Psoas muscle (tissue), 8 donors: Measurements from ENCODE around the gene NFIB. TPM values are rescaled to one million over a fixed set of nuclear protein-coding genes. Genes with fewer than 3 reads are reported as not detected.

Source experiments
- ATAC-seq, 4 donors: fragments of 200-7000 bp; cut with Tn5 transposase; one replicate each; pipeline ENCODE4 v1.9.1; 2020; ENCODE audit warnings: moderate library complexity in 3 of 4, mild to moderate bottlenecking in 2 of 4
- DNase-seq, 2 donors: peaks; one replicate each; pipeline ENCODE4 v3.0.0-alpha.2; 2020
- H3K27ac ChIP-seq: fragments of 200-600 bp; one replicate; pipeline ENCODE4 v1.8.0; 2022
- H3K27me3 ChIP-seq, 3 donors: fragments of 200-600 bp in 1 of 3; one replicate each; pipeline versions ENCODE4 v1.6.1 to v1.8.0; 2013 to 2022; ENCODE audit warnings: low read length in 2 of 3, mild to moderate bottlenecking in 2 of 3, moderate library complexity in 1 of 3; ENCODE audit not compliant: insufficient read depth in 3 of 3
- H3K36me3 ChIP-seq, 2 donors: fragments of 200-600 bp in 1 of 2; one replicate each; pipeline versions ENCODE4 v1.6.1 to v1.8.0; 2013 to 2022; ENCODE audit warnings: low read depth in 1 of 2, mild to moderate bottlenecking in 1 of 2, moderate library complexity in 1 of 2; ENCODE audit not compliant: insufficient read depth in 1 of 2
- H3K4me1 ChIP-seq: fragments of 200-600 bp; one replicate; pipeline ENCODE4 v1.8.0; 2022
- H3K4me3 ChIP-seq: fragments of 200-600 bp; one replicate; pipeline ENCODE4 v1.8.0; 2022; ENCODE audit warnings: mild to moderate bottlenecking
- H3K9me3 ChIP-seq: fragments of 200-600 bp; one replicate; pipeline ENCODE4 v1.8.0; 2022
- WGBS, 3 donors: extraction: QIAGEN DNeasy Blood & Tissue Kit; methylation state at CpG; one replicate each; pipeline versions ENCODE4 v1.1.6 to v1.1.7; 2013; 5-methylcytosine and 5-hydroxymethylcytosine counted together
- intact Hi-C, 2 donors: fragments of 100-400 bp; cut with DNase I; formaldehyde crosslinking; loops; one replicate each; pipeline versions ENCODE4 v1.11.0 to v1.14.2; 2022
- polyA plus RNA-seq, 3 donors: library from polyadenylated mRNA; stranded (reverse); fragments of 200-250 nt; gene quantifications; one replicate each; pipeline ENCODE4 v1.2.3, GENCODE V29; 2013
- total RNA-seq, 4 donors: library from RNA; stranded (reverse); fragmentation: NEBNext Ultra II Directional in 2 of 4; extraction: Animal tissue kit (Norgen Biotek cat#: 25700) in 2 of 4; gene quantifications; one replicate each; pipeline versions ENCODE4 v1.2.1 to v1.2.4, GENCODE V29; 2021 to 2023
- TF ChIP-seq, protein P1 (sequence below): fragments of 200-600 bp; IDR thresholded peaks from one replicate; pipeline ENCODE4 v1.8.0; 2022; ENCODE audit warnings: antibody characterized with exemption
- donor health status: healthy with polysubstance abuse.
- donor health status: DM: no; HTN: no; CAD: no; lungs with moderate emphysema.
- donor health status: Bipolar disorder and iron deficiency.
- donor health status: healthy.
- donor health status: DM: yes; HTN: yes; CAD: no.
- donor health status: DM: no; HTN: no; CAD: no.
- donor health status: DM: no; HTN: no; CAD: no.
- donor health status: DM: yes; HTN: yes; CAD: no.

Gene NFIB
- total and polyA plus RNA-seq, 7 donors, result 5.8 to 65.1 (median 35.0) TPM

DNA sequence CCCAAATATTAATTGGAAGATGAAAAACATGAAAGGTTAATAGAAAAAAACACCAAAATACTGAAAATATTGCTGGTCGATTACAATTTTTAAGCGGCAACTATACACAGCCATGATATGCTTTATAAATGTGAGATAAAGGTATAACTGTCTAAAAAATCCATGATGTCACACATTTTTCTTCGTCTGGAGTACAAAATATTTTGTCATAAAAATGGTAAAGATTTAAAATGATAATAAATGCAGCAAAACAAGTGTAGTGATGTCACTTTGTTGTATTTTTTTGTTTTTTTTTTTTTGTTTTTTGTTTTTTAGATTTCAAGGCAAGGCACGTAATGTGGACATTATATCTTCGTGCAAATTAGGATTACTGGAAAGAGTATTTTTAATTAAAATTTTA lies 227.4 kb downstream of the NFIB start:
- Histone ChIP-seq H3K27ac (no peak overlapping the region), H3K4me1 (peaks cover 19% of the 10 kb centered on the region), H3K27me3 (no peaks in the 10 kb centered on the region), H3K9me3 (no peaks in the 10 kb centered on the region), H3K4me3 (no peak overlapping the region), H3K36me3 (peaks cover 0 to 16% of the 10 kb centered on the region in 2 donors)
- no peak for ATAC-seq
- no peak for DNase-seq
- intact Hi-C loops, result no loop called here
- WGBS, 3 donors, result 93 to 96% (median 94%) methylated on average over 5 of the region's 5 CpGs
- TF ChIP-seq, protein P1, sequence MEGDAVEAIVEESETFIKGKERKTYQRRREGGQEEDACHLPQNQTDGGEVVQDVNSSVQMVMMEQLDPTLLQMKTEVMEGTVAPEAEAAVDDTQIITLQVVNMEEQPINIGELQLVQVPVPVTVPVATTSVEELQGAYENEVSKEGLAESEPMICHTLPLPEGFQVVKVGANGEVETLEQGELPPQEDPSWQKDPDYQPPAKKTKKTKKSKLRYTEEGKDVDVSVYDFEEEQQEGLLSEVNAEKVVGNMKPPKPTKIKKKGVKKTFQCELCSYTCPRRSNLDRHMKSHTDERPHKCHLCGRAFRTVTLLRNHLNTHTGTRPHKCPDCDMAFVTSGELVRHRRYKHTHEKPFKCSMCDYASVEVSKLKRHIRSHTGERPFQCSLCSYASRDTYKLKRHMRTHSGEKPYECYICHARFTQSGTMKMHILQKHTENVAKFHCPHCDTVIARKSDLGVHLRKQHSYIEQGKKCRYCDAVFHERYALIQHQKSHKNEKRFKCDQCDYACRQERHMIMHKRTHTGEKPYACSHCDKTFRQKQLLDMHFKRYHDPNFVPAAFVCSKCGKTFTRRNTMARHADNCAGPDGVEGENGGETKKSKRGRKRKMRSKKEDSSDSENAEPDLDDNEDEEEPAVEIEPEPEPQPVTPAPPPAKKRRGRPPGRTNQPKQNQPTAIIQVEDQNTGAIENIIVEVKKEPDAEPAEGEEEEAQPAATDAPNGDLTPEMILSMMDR, result no peak

GRCh38 chr9:14085810-14086209 lies 228.1 kb downstream of the NFIB start:
- no peak overlapping the region for H3K27ac ChIP-seq
- 100% methylated on average over 1 of the region's 1 CpG for WGBS, 3 donors
- no peaks in the 10 kb centered on the region for H3K9me3 ChIP-seq
- H3K36me3 ChIP-seq, result peaks cover 0 to 16% of the 10 kb centered on the region in 2 donors
- no peaks in the 10 kb centered on the region for H3K27me3 ChIP-seq
- peaks cover 16% of the 10 kb centered on the region for H3K4me1 ChIP-seq
- H3K4me3 ChIP-seq, result no peak overlapping the region
- DNase-seq (no peak), ATAC-seq (no peak)
- TF ChIP-seq, protein P1, result no peak
- intact Hi-C loops, result no loop called here

DNA sequence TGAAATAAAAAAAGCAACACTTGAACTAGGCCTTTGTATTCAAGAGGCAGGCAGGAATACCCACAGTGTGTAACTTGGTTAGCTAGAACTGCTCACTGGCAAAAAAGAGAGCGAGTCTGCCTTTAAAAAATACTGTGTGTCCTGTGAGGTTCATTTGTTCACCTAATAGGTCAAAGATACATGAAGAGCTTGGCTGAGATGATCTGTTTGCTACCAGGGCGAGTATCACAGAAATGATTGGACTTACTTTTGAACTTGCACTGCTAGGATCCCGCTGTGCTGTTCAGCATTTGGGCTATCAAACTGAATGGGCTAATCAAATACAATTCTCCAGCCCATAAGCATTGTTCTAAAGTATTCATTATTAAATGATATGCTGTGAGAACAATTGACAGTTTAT lies 229.1 kb downstream of the NFIB start:
- Histone ChIP-seq H3K4me1 (peaks cover 7% of the 10 kb centered on the region), H3K4me3 (no peak overlapping the region), H3K36me3 (peaks cover 0 to 16% of the 10 kb centered on the region in 2 donors), H3K9me3 (no peaks in the 10 kb centered on the region), H3K27ac (no peak overlapping the region), H3K27me3 (no peaks in the 10 kb centered on the region)
- intact Hi-C loops, result no loop called here
- WGBS, 3 donors, result 93 to 96% (median 96%) methylated on average over 3 of the region's 3 CpGs
- DNase-seq (no peak), ATAC-seq (no peak)
- TF ChIP-seq, protein P1, result no peak

DNA sequence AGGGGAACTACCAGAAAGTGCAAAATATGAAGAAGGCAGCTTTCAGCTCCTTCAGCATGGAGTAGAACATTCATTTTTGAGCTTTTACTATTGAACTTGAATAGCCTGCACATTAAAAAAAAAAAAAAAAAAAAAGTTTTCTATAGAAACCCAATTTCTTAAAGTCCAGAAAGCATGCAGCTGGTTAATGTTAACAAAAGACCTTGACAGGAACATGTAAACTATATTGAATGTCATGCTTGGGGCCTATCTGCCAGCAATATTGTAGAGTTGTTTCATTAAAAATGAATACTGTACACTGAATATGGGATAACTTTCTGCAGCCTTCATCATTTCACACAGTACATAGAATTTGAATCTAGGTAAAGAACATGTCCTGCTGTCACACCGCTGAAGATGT lies 230.6 kb downstream of the NFIB start:
- ATAC-seq (no peak), DNase-seq (no peak)
- intact Hi-C loops, result no loop called here
- WGBS, 3 donors, result 77 to 84% (median 79%) methylated on average over 1 of the region's 1 CpG
- Histone ChIP-seq H3K4me3 (no peak overlapping the region), H3K27me3 (no peaks in the 10 kb centered on the region), H3K27ac (no peak overlapping the region), H3K36me3 (peaks cover 0 to 16% of the 10 kb centered on the region in 2 donors), H3K9me3 (no peaks in the 10 kb centered on the region), H3K4me1 (no peaks in the 10 kb centered on the region)
- TF ChIP-seq, protein P1, result no peak

DNA sequence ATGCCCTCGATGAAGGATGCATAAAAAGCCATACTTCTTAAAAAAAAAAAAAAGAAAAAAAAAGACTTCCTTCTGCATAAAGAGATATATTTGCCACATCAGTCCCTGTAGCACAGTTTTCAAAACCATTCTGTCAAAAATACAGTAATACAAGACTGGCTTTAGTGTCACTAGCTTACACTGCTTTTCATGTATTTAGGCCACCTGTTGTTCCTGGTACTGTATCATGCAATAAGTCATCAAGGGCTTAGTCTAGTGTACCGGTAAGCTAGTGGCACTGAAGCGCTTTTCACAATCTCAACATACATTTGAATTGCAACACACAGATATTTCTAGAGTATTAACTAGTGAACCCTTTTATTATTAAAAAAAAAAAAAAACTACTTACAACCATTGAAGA lies 231.2 kb downstream of the NFIB start:
- ATAC-seq, result peak in 1 of 4 donors; percentile 71
- H3K27ac ChIP-seq, result no peak overlapping the region
- intact Hi-C loops, result no loop called here

More for the DNA sequence above, 231.2 kb downstream of the NFIB start:
- 53 to 66% (median 60%) methylated on average over 3 of the region's 3 CpGs for WGBS, 3 donors
- no peak overlapping the region for H3K4me3 ChIP-seq
- no peaks in the 10 kb centered on the region for H3K4me1 ChIP-seq
- peaks cover 0 to 12% of the 10 kb centered on the region in 2 donors for H3K36me3 ChIP-seq
- H3K27me3 ChIP-seq, result no peaks in the 10 kb centered on the region
- no peak for DNase-seq
- no peaks in the 10 kb centered on the region for H3K9me3 ChIP-seq
- TF ChIP-seq, protein P1, result no peak
